ENCODE measurements around the gene PPHLN1.

The PPHLN1 gene

GRCh38 chr12:42482748-42483520 lies 157.0 kb downstream of the PPHLN1 start:
- no peak for DNase-seq (ENCODE audit: low spot score)

- DNase-seq (ENCODE audit: low spot score): no peak
Measured at GRCh38 chr12:42483521-42483790, 157.5 kb downstream of the PPHLN1 start.

GRCh38 chr12:42484996-42485395 lies 159.0 kb downstream of the PPHLN1 start:
- DNase-seq (ENCODE audit: low spot score): no peak

- DNase-seq (ENCODE audit: low spot score): no peak
Measured at GRCh38 chr12:42485823-42486222, 159.9 kb downstream of the PPHLN1 start.

GRCh38 chr12:42486407-42486806 lies 160.4 kb downstream of the PPHLN1 start:
- no peak for DNase-seq (ENCODE audit: low spot score)

- DNase-seq (ENCODE audit: low spot score): no peak
Measured at GRCh38 chr12:42490261-42490842, 164.4 kb downstream of the PPHLN1 start.
